ENCODE data around the gene FBH1.
"Not testable (repeated sequence)": the region's sequence is repeated elsewhere in the genome, so short reads cannot be mapped to it uniquely, and the experiment has no call there.

The FBH1 gene

GRCh38 chr10:5889624-5890451, at the start of gene FBH1, which contains the start of gene ANKRD16:
TSS of gene FBH1 (plus strand) at chr10:5890243. CDS start at chr10:5890346, 103 bp downstream.
TSS of gene ANKRD16 (minus strand) at chr10:5889893. CDS start at chr10:5889354, 539 bp downstream.
- peak; percentile 99 for DNase-seq (ENCODE audit: low read depth)

- peak; percentile 26 for DNase-seq (ENCODE audit: low read depth)
Observed at GRCh38 chr10:5840314-5841307, 49.4 kb upstream of the FBH1 start.

GRCh38 chr10:5841965-5842364, 48.1 kb upstream of the FBH1 start:
- no peak for DNase-seq (ENCODE audit: low read depth)

GRCh38 chr10:5843686-5844344, 46.2 kb upstream of the FBH1 start:
- no peak for DNase-seq (ENCODE audit: low read depth)

- no peak for DNase-seq (ENCODE audit: low read depth)
Observed at GRCh38 chr10:5844345-5845055, 45.5 kb upstream of the FBH1 start.

GRCh38 chr10:5846667-5847066, 43.4 kb upstream of the FBH1 start:
- not testable (repeated sequence) for DNase-seq (ENCODE audit: low read depth)

- no peak for DNase-seq (ENCODE audit: low read depth)
Observed at GRCh38 chr10:5854131-5854475, 35.9 kb upstream of the FBH1 start.

- DNase-seq (ENCODE audit: low read depth), result no peak
Observed at GRCh38 chr10:5855979-5856700, 33.9 kb upstream of the FBH1 start.

GRCh38 chr10:5856701-5857004, 33.4 kb upstream of the FBH1 start:
- no peak for DNase-seq (ENCODE audit: low read depth)

GRCh38 chr10:5858811-5859210, 31.2 kb upstream of the FBH1 start:
- DNase-seq (ENCODE audit: low read depth), result no peak

GRCh38 chr10:5860066-5860465, 30.0 kb upstream of the FBH1 start:
- no peak for DNase-seq (ENCODE audit: low read depth)

GRCh38 chr10:5862360-5862961, 27.6 kb upstream of the FBH1 start:
- peak; percentile 27 for DNase-seq (ENCODE audit: low read depth)

GRCh38 chr10:5862981-5863685, 26.9 kb upstream of the FBH1 start:
- not testable (repeated sequence) for DNase-seq (ENCODE audit: low read depth)

- DNase-seq (ENCODE audit: low read depth), result not testable (repeated sequence)
Observed at GRCh38 chr10:5866451-5867081, 23.5 kb upstream of the FBH1 start.

GRCh38 chr10:5867091-5867615, 22.9 kb upstream of the FBH1 start:
- DNase-seq (ENCODE audit: low read depth), result not testable (repeated sequence)

- DNase-seq (ENCODE audit: low read depth), result not testable (repeated sequence)
Observed at GRCh38 chr10:5868383-5868782, 21.7 kb upstream of the FBH1 start.

GRCh38 chr10:5869156-5869555, 20.9 kb upstream of the FBH1 start:
- no peak for DNase-seq (ENCODE audit: low read depth)

GRCh38 chr10:5871596-5871995, 18.4 kb upstream of the FBH1 start:
- peak; percentile 55 for DNase-seq (ENCODE audit: low read depth)

- DNase-seq (ENCODE audit: low read depth), result peak; percentile 68
Observed at GRCh38 chr10:5873515-5873995, 16.5 kb upstream of the FBH1 start.
